Activated gamma-delta T cell treated with anti-CD3 and anti-CD28 coated beads, Interleukin-2, amount 50 U/mL, for 16 hours (primary cell): ENCODE data around the gene PLEKHA3.

ENCODE experiments used
- DNase-seq: peaks from one replicate; pipeline ENCODE4 v3.0.0-alpha.2; 2020; ENCODE audit warnings: low read depth

Gene PLEKHA3

GRCh38 chr2:178478439-178479274 is 1.6 kb upstream of the PLEKHA3 start, which contains the start of gene FKBP7:
Gene FKBP7, minus strand, starts transcription at chr2:178478600. Its CDS starts 101 bp downstream, at chr2:178478499.
- peak; percentile 75 for DNase-seq

- no peak for DNase-seq
Measured at GRCh38 chr2:178479275-178479616, 1.0 kb upstream of the PLEKHA3 start.

DNA sequence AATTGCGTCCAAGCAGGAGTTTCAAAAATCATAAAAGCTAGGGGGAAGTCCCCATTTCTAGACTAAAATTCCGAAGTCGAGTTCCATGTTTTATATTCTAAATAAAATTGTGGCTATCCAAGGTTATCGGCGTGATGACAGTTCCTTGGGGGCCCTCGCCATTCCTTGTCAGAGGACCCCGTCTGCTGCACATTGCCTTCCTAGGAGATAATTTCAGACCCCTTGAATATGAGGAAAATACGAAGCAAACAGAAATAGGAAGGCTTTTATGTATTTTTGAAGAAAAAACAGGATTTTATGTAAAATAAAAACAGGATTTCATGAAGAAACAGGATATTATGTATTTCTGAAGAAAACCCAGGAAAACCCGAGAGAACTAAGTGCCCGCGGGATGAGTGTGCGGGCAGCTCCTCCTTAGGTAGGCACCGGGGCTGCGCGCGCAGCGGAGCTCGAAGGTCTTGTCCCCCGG is 465 bp upstream of the PLEKHA3 start:
- DNase-seq: no peak

- DNase-seq: no peak
Measured at GRCh38 chr2:178482437-178482836, 2.2 kb downstream of the PLEKHA3 start.

GRCh38 chr2:178484245-178485041 is 4.2 kb downstream of the PLEKHA3 start:
- no peak for DNase-seq

DNA sequence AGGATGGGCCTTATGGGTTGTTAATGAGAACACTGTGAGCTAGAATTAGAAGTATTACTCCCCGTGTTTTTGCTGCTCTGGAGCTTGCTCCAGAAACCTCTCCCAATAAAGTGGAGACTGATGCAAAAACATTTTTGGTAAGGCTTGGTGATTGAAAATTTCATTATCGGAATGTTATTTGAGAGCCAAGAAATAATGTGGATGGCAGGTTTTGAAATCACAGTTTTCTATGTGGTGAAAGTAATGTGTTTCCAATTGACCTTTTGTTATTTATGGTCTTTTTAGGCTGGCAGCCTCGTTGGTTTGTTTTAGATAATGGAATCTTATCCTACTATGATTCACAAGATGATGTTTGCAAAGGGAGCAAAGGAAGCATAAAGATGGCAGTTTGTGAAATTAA is 5.1 kb downstream of the PLEKHA3 start:
- DNase-seq: no peak

- no peak for DNase-seq
Measured at GRCh38 chr2:178491612-178492011, 11.4 kb downstream of the PLEKHA3 start.

- no peak for DNase-seq
Measured at GRCh38 chr2:178496049-178496448, 15.8 kb downstream of the PLEKHA3 start.

GRCh38 chr2:178498137-178498536 is 17.9 kb downstream of the PLEKHA3 start:
- no peak for DNase-seq

GRCh38 chr2:178499640-178500039 is 19.4 kb downstream of the PLEKHA3 start:
- DNase-seq: no peak

- no peak for DNase-seq
Measured at GRCh38 chr2:178502751-178503150, 22.5 kb downstream of the PLEKHA3 start.

- no peak for DNase-seq
Measured at GRCh38 chr2:178506101-178506500, 25.8 kb downstream of the PLEKHA3 start.

DNA sequence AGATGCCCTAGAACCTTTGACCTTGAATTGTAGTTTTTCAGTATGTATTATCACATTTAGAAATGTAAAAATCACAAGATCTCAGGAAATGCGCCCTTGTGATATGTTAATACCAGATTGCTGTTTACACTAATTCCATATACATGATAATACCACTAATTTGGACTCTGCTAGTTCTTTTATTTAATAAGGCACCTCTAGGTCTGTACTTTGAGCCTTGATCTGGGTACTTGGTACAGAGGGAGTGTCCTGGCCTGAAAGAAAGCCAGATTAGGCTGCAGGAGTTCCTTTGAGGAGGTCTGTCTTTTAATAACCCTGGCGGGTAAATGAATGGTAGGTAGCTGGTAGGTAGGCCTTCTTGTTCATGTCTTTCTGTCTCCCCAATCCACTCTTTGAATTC is 26.3 kb downstream of the PLEKHA3 start:
- DNase-seq: no peak

- DNase-seq: no peak
Measured at GRCh38 chr2:178506949-178507348, 26.7 kb downstream of the PLEKHA3 start.

GRCh38 chr2:178508646-178509045 is 28.4 kb downstream of the PLEKHA3 start:
- DNase-seq: no peak

- no peak for DNase-seq
Measured at GRCh38 chr2:178510384-178510783, 30.1 kb downstream of the PLEKHA3 start.

- no peak for DNase-seq
Measured at GRCh38 chr2:178512484-178512883, 32.2 kb downstream of the PLEKHA3 start.

DNA sequence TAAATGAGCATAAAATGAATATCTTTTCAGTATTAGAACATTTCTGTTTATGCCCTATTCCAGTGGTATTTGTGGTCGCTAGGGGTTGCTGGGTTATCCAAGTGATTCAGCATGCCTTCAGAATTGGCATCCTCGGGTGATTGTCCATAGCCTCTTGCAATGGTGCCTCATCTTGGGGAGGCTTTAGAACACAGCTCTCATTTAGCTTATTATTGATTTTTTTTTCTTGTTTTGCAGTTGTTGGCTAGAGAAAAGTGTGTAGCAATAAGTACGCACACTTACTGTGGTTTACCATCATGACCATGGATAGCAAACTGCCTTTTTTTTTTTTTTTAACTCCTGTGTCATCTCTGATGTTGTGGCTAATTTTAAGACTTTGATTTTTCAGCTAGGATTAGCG is 33.6 kb downstream of the PLEKHA3 start:
- DNase-seq: no peak

DNA sequence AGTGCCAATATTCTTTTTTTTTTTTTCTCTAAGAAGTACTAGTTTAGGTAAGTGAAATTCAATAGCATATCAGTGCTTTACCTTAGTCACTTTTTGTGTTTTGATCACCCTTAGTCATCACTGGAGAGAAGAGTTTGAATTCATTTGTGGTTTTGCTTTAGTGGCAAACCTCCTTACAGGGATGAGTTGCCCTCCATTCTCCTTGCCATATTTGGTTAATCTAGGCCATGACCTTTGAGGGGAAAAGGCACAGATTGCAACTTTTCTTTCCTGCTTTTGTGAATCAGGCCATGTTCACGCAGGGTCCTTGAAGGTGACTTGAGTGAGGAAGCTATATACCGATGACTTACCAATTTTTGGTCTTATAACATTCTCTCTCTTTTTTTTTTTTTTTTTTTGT is 34.4 kb downstream of the PLEKHA3 start:
- no peak for DNase-seq

DNA sequence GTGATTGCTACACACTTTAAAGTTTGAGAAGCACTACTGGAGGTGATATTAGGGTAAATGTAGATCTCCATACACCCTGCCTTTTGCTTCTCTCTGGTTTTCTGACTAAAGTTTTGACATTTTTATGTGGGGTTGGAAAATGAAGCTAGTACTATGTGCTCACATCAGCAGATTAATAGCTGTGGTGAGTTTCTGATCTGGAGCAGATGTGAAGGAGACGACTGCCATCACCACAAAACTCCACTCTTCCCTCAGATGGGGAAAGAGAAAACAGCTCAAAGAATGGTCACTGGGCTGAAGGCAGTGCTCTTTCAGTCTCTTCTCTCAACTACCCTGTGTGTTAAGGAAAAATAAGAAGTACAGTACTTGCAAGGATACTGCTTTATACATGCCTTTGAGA is 37.2 kb downstream of the PLEKHA3 start:
- no peak for DNase-seq

DNA sequence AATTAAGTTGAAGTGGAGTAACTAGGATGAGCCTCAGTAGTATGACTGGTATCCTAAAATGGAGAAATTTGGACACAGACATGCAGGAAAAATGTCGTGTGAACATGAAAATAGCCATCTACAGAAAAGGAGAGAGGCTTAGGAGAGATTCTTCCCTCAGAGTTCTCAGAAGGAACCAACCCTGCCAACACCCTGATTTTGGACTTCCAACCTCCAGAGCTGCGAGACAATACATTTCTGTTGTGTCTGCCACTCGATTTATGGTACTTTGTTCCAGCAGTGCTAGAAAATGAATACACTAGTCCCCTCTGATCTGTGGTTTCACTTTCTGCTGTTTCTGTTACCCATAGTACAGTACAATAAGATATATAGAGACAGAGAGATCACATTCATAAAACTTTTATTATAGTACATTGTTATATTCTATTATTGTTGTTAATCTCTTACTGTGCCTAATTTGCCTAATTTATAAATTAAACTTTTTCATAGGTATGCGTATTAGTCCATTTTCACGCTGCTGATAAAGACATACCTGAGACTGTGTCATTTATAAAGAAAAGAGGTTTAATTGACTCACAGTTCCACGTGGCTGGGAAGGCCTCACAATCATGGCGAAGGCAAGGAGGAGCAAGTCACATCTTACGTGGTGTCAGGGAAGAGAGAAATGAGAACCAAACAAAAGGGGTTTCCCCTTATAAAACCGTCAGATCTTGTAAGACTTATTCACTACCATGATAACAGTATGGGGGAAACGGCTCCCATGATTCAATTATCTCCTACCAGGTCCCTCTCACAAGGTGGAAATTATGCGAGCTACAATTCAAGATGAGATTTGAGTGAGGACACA is 41.3 kb downstream of the PLEKHA3 start:
- DNase-seq: no peak

DNA sequence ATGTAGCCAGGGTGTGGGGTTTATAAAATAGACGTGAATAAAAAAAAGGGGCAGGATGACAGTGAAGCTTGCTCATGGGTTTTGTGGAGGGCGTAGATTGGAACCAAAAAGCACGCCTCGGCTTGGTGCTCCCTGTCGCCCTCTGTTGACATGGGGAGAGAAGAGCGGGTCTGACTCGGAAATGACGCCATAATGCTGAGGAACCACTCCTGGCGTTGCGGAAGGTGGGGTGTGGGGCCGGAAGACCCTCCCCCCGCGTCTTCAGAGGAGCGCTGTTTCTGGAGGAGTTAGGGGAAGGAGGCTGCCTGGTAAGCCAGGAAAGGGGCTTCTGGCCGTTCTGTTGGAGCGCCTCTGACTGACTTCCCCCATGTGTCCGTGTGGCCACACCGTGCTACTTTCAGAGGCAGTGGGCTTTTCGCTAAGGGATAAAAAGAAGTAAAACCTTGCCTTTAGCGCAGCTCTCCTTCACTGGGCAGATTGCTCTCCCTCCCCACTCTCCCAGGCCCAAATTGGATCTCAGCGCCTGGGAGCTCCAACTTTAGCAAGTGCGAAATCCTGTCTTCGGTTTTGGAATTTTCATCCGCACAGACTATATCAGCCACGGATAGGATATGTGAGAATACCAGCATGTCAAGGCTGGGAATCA is 42.8 kb downstream of the PLEKHA3 start:
- DNase-seq: peak; percentile 75
